Measurements from ENCODE around the gene HMX3. TPM values are rescaled to one million over a fixed set of nuclear protein-coding genes. Genes with fewer than 3 reads are reported as not detected.

Gene HMX3
- total RNA-seq (2022) (not detected in 2 replicates), Bru-seq, nascent RNA (not detected), BruChase-seq, experiment 1, labeled RNA remaining after a 2-hour chase (percentile 14 among the genes with signal in this experiment), BruChase-seq, experiment 2, labeled RNA remaining after a 6-hour chase (percentile 21 among the genes with signal in this experiment)
- long read RNA-seq = 0 reads

DNA sequence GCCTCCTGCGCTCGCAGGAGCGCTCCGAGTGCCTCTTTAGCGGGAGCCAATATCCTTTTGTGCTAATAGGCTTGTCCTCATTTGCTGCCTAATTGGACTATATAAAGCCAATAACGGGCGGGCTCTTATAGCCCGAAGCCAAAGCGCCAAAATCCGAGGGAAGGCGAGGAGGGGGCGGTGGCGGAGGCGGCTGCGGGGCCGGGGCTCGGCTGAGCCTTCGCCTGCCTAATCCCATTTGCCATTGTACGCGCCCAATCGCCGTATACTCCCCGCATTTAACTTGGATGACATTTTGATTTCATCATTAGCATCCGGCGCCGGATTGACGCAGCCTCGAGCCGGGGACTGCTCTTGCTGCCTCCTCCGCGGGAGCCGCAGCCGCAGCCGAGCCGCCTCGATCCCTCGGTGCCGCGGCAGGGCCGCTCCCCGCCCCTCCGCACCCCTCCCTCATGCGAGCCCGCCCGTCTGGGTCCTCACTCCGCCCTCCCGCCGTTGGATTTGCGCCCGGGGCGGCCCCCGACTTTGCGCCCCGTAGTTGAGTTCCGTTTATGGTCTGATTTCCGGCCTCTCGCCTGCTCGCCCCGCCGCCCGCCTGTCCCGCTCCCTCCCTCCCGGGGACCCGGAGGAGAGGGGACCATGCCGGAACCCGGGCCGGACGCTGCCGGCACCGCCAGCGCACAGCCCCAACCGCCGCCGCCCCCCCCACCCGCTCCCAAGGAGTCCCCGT, at the start of gene HMX3:
Gene HMX3, plus strand, starts transcription at position 556 of the 727 bp plus-strand sequence. Its CDS starts 81 bp downstream, at position 637.
- DNase-seq = no peak
- H3K9me3 Mint-ChIP-seq (ENCODE audit: unreplicated experiment) = no peaks in the 10 kb centered on the region
- H3K4me3 ChIP-seq (ENCODE audit: low read depth, low read length) = peak within 1 kb of the TSS; percentile 35
- POLR2A ChIA-PET = no interaction called here
- H3K36me3 Mint-ChIP-seq (ENCODE audit: insufficient read depth, unreplicated experiment) = no peaks in the 10 kb centered on the region
- CTCF ChIA-PET = interaction anchor here (1.5 kb wide), 1 partner anchor 18 kb away, joined by 7 read pairs; the partner anchor contains the start of gene BUB3
- intact Hi-C loops (cut with micrococcal nuclease; ENCODE audit: unreplicated experiment) = no loop called here
- H3K36me3 ChIP-seq (ENCODE audit: control insufficient read depth, insufficient read depth, low read length) = no peaks in the 10 kb centered on the region
- no peak within 1 kb of the TSS for H3K27ac Mint-ChIP-seq (ENCODE audit: unreplicated experiment)
- peak within 1 kb of the TSS; percentile 56 for H3K4me3 Mint-ChIP-seq (ENCODE audit: unreplicated experiment)
- peaks cover 26% of the 10 kb centered on the region for H3K4me1 ChIP-seq
- no peaks in the 10 kb centered on the region for H3K9me3 ChIP-seq
- H3K27me3 Mint-ChIP-seq (ENCODE audit: insufficient read depth, unreplicated experiment) = peaks cover 22% of the 10 kb centered on the region
- TF ChIP-seq, protein P1, sequence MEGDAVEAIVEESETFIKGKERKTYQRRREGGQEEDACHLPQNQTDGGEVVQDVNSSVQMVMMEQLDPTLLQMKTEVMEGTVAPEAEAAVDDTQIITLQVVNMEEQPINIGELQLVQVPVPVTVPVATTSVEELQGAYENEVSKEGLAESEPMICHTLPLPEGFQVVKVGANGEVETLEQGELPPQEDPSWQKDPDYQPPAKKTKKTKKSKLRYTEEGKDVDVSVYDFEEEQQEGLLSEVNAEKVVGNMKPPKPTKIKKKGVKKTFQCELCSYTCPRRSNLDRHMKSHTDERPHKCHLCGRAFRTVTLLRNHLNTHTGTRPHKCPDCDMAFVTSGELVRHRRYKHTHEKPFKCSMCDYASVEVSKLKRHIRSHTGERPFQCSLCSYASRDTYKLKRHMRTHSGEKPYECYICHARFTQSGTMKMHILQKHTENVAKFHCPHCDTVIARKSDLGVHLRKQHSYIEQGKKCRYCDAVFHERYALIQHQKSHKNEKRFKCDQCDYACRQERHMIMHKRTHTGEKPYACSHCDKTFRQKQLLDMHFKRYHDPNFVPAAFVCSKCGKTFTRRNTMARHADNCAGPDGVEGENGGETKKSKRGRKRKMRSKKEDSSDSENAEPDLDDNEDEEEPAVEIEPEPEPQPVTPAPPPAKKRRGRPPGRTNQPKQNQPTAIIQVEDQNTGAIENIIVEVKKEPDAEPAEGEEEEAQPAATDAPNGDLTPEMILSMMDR (IDR thresholded peaks at IDR 0.05; ENCODE audit: insufficient read depth in 1 of 2, low read depth in 1 of 2, low read length in 1 of 2, severe bottlenecking in 1 of 2, unreplicated experiment in 1 of 2) = no peak
- no TSS peak for BruUV-seq (replicated peaks)
- H3K4me1 Mint-ChIP-seq (ENCODE audit: low read depth, unreplicated experiment) = peaks cover 7% of the 10 kb centered on the region
- peaks cover 8% of the 10 kb centered on the region for H3K27me3 ChIP-seq (replicated peaks; ENCODE audit: control insufficient read depth, insufficient read depth, low read length)

- TF ChIP-seq, protein P1 (IDR thresholded peaks at IDR 0.05; ENCODE audit: insufficient read depth in 1 of 2, low read depth in 1 of 2, low read length in 1 of 2, severe bottlenecking in 1 of 2, unreplicated experiment in 1 of 2) = no peak
- peaks cover 10% of the 10 kb centered on the region for H3K27me3 Mint-ChIP-seq (ENCODE audit: insufficient read depth, unreplicated experiment)
- no peaks in the 10 kb centered on the region for H3K27me3 ChIP-seq (replicated peaks; ENCODE audit: control insufficient read depth, insufficient read depth, low read length)
- no TSS peak for BruUV-seq (replicated peaks)
- no peak overlapping the region for H3K4me3 ChIP-seq (ENCODE audit: low read depth, low read length)
- no peaks in the 10 kb centered on the region for H3K4me1 ChIP-seq
- POLR2A ChIA-PET = no interaction called here
- no peak overlapping the region for H3K4me3 Mint-ChIP-seq (ENCODE audit: unreplicated experiment)
- peaks cover 12% of the 10 kb centered on the region for H3K9me3 Mint-ChIP-seq (ENCODE audit: unreplicated experiment)
- no peaks in the 10 kb centered on the region for H3K9me3 ChIP-seq
- no peaks in the 10 kb centered on the region for H3K36me3 ChIP-seq (ENCODE audit: control insufficient read depth, insufficient read depth, low read length)
- H3K4me1 Mint-ChIP-seq (ENCODE audit: low read depth, unreplicated experiment) = no peaks in the 10 kb centered on the region
- intact Hi-C loops (cut with micrococcal nuclease; ENCODE audit: unreplicated experiment) = no loop called here
- no peaks in the 10 kb centered on the region for H3K36me3 Mint-ChIP-seq (ENCODE audit: insufficient read depth, unreplicated experiment)
- CTCF ChIA-PET = no interaction called here
- no peak overlapping the region for H3K27ac Mint-ChIP-seq (ENCODE audit: unreplicated experiment)
- no peak for DNase-seq
These were observed 49.5 kb upstream of the HMX3 start for GRCh38 chr10:123086281-123086680.

DNA sequence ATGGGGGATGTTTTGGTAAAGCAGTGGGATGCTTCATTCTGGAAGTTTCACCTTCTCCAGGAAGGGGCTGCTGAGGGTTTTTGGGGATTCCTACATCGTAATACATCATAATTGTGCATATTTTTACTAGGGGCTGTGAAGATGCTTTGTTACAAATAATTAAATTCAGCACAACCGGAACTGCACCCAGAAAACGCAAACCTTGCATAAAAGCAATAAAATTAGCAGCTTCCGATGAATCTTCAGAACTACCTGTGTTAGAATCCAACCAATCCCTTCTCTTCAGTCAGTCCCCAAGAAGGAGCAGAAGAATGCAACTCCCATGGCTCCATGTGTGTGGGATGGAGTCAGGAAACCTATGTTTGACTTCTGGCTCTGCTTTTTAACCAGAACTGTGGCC, 48.4 kb upstream of the HMX3 start:
- intact Hi-C loops (cut with micrococcal nuclease; ENCODE audit: unreplicated experiment) = no loop called here
- H3K9me3 Mint-ChIP-seq (ENCODE audit: unreplicated experiment) = peaks cover 12% of the 10 kb centered on the region
- no peak overlapping the region for H3K4me3 Mint-ChIP-seq (ENCODE audit: unreplicated experiment)
- Histone ChIP-seq H3K4me3 (ENCODE audit: low read depth, low read length) (no peak overlapping the region), H3K27me3 (replicated peaks; ENCODE audit: control insufficient read depth, insufficient read depth, low read length) (no peaks in the 10 kb centered on the region), H3K36me3 (ENCODE audit: control insufficient read depth, insufficient read depth, low read length) (no peaks in the 10 kb centered on the region), H3K9me3 (no peaks in the 10 kb centered on the region), H3K4me1 (no peaks in the 10 kb centered on the region)
- TF ChIP-seq, protein P1 (IDR thresholded peaks at IDR 0.05; ENCODE audit: insufficient read depth in 1 of 2, low read depth in 1 of 2, low read length in 1 of 2, severe bottlenecking in 1 of 2, unreplicated experiment in 1 of 2) = no peak
- H3K27me3 Mint-ChIP-seq (ENCODE audit: insufficient read depth, unreplicated experiment) = peaks cover 13% of the 10 kb centered on the region
- no TSS peak for BruUV-seq (replicated peaks)
- H3K27ac Mint-ChIP-seq (ENCODE audit: unreplicated experiment) = no peak overlapping the region
- ChIA-PET POLR2A (no interaction called here), CTCF (no interaction called here)
- no peaks in the 10 kb centered on the region for H3K4me1 Mint-ChIP-seq (ENCODE audit: low read depth, unreplicated experiment)
- H3K36me3 Mint-ChIP-seq (ENCODE audit: insufficient read depth, unreplicated experiment) = no peaks in the 10 kb centered on the region
- no peak for DNase-seq
